Transverse colon (tissue), 4 donors: ENCODE data around the gene RPL13A.

Experiments used
- POLR2A ChIP-seq: fragments of 450-650 bp; IDR thresholded peaks from one replicate; pipeline ENCODE4 v1.6.1; 2016; ENCODE audit warnings: antibody characterized with exemption, mild to moderate bottlenecking, moderate library complexity
- POLR2AphosphoS5 ChIP-seq, 3 donors: sonication (generic); formaldehyde crosslinking; IDR thresholded peaks; one replicate each; pipeline ENCODE4 v1.6.1; 2016; ENCODE audit warnings: antibody characterized with exemption in 3 of 3
- TF ChIP-seq, protein P1 (sequence below), 5 experiments: fragments of 200-600 bp in 3 of 5; fragments of 450-650 bp in 2 of 5; sonication (generic) in 3 of 5; IDR thresholded peaks; 1 replicate in 2 of 5; 2 replicates in 3 of 5; pipeline ENCODE4 v1.5.1; 2016 to 2017; ENCODE audit warnings: antibody characterized with exemption in 5 of 5, inconsistent platforms in 3 of 5, mild to moderate bottlenecking in 2 of 5, moderate library complexity in 1 of 5

DNA sequence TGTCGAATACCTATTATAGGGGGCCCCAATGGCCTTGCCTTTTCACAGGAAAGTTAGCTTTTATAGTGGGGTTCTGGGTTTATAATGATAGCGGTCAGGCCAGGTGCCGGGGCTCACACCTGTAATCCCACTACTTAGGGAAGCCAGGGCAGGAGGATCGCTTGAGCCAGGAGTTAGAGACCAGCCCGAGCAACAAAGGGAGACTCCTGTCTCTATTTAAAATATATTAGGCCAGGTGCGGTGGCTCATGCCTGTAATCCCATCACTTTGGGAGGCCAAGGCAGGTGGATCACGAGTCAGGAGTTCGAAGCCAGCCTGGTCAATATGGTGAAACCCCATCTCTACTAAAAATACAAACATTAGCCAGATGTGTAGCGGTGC, 16.2 kb downstream of the RPL13A start:
- TF ChIP-seq, protein P1, sequence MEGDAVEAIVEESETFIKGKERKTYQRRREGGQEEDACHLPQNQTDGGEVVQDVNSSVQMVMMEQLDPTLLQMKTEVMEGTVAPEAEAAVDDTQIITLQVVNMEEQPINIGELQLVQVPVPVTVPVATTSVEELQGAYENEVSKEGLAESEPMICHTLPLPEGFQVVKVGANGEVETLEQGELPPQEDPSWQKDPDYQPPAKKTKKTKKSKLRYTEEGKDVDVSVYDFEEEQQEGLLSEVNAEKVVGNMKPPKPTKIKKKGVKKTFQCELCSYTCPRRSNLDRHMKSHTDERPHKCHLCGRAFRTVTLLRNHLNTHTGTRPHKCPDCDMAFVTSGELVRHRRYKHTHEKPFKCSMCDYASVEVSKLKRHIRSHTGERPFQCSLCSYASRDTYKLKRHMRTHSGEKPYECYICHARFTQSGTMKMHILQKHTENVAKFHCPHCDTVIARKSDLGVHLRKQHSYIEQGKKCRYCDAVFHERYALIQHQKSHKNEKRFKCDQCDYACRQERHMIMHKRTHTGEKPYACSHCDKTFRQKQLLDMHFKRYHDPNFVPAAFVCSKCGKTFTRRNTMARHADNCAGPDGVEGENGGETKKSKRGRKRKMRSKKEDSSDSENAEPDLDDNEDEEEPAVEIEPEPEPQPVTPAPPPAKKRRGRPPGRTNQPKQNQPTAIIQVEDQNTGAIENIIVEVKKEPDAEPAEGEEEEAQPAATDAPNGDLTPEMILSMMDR (IDR thresholded peaks at IDR 0.05), result no peak
- no peak for TF ChIP-seq POLR2AphosphoS5 (IDR thresholded peaks at IDR 0.05)
- TF ChIP-seq POLR2A, result no peak
